GM10847 (cell line): Measurements from ENCODE around the gene LRP5.

ENCODE experiments used
- POLR2A ChIP-seq: IDR thresholded peaks from 2 replicates; pipeline ENCODE4 v1.6.1; 2011; ENCODE audit not compliant: insufficient read length; ENCODE audit errors: extremely low read depth

Gene LRP5

GRCh38 chr11:68297812-68298658 is 14.4 kb upstream of the LRP5 start:
- no peak for TF ChIP-seq POLR2A

DNA sequence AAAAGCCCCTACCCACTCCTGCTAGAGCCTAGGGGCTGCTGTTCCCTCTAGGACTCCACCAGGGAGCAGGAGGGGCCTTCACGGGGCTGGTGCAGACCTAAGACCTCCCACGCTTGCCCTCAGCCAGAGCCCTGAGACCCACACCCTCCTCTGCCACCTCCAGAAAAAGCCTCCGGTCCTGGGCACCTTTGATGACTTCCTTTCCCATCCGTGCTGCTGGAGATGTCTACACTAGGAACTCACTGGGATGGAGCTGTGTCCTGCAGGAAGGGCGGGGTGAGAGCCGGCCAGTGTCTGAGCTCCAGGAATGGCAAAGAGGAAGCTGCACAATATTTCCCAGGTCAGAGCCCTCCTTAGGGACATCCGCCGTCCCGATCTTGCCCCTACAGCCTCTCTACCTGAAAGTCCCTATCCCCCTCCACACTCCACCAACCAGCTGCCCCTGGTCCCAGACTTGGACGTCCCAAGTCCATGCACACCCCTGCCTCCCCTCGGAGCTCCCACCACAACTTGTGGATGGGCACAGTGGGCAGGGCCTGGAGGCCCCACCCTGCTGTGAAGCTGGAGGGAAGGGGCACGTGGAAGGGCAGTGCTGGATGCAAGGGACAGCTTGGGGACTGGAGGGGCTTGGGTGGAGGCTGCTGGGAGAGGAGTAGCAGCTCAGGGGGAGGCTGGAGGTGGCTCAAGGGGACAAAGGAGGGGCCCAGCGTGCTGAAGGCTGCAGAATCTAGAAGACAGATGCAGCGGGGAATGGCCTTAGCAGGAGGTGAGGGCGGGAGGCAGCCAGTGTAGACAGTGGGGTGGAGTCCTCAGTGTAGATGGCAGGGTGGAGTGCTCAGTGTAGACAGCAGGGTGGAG is 13.5 kb upstream of the LRP5 start:
- TF ChIP-seq POLR2A = no peak

GRCh38 chr11:68300076-68300830 is 12.1 kb upstream of the LRP5 start:
- TF ChIP-seq POLR2A = no peak

DNA sequence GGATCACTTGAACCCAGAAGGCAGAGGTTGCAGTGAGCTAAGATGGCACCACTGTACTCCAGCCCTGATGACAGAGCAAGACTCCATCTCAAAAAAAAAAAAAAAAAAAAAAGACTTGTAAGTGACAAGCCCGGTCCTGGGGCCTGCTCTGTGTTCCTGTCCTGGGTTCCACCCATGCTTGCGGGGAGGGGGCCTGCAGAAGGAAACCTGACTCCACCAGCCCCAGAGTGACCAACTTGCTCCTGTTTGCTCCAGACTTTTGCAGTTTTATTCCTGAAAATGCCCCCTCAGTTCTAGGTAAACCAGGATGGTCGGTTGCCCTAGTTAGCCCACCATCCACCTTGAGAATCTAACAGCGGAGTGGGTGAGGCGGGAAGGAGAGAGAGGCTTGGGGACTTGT is 10.1 kb upstream of the LRP5 start:
- no peak for TF ChIP-seq POLR2A

DNA sequence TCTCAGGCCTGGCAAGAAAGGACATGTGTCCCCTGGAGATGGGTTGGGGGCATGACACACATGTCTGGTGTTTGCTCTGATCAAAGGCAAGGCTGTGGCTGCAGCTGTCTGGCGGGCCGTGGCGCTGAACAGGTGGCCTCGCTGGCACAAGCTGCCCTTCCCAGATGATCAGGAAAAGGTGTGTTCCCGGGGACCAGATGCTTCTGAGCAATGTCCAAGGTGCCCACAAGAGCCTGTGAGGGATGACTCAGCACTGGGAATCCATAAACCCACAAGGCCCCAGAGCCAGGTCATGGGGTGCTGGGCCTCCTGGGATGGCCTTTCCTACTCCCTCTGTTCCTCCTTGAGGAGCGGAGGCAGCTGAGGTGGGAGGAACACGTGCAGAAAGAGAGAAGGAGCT is 9.7 kb upstream of the LRP5 start:
- TF ChIP-seq POLR2A = no peak

DNA sequence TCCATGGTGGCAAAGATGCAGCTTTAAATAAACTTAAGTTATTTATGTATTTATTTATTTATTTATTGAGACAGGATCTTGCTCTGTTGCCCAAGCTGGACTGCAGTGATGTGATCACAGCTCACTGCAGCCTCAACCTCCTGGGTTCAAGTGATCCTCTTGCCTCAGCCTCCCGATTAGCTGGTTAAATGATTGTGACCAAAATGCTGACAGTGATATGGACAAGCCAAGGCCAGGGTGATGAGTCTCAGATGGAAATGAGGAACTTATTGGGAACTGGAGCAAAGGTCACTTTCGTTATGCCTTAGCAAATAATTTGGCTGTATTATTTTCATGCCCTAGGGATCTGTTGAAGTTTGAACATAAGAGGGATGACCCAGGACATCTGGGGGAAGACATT is 9.3 kb upstream of the LRP5 start:
- TF ChIP-seq POLR2A = no peak

GRCh38 chr11:68303982-68304780 is 8.2 kb upstream of the LRP5 start:
- TF ChIP-seq POLR2A = no peak

DNA sequence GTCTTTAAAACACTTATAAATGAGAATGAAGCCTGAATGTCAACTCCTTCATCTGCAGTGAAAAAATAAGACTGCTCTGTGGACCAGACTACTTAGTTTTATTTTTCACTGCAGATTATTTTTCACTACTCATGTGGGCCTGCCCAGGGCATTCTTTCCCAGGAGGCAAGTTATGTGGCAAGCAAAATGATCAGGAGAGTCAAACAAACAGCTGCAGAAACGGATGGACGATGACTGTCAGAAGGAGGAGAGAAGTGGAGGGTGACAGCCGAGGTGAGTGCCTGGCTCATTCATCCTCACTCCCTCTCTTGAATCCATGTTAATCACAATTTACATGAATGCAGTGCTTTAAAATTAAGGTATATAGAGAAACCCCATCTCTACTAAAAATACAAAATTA is 5.8 kb upstream of the LRP5 start:
- no peak for TF ChIP-seq POLR2A

- no peak for TF ChIP-seq POLR2A
These were observed 4.3 kb upstream of the LRP5 start for GRCh38 chr11:68308068-68308467.

DNA sequence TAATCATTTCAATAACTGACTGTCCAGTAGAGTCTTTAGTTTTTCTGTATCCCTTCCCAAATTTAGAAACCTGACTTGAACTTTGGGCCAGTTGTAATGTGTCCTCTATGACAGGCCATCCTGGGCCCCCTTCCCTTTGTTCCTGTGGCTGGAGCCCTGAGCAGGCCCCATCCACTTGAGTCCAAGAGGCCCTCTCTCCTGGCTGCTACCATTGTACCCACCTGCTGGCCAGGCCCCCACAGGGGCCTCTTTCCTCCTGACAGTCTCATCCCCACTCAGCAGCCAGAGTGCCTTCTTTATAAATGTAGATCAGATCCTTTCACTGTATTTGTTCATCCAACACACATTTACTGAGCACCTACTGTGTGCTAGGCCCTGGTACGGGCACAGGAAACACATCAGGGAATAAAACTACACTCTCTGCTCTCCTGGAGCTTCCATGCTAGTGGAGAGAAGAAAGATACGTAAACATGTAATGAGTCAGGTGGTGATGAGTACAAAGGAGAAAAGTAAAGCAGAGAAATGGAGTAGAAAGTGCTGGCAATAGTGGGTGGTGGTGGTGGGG is 2.7 kb upstream of the LRP5 start:
- no peak for TF ChIP-seq POLR2A

DNA sequence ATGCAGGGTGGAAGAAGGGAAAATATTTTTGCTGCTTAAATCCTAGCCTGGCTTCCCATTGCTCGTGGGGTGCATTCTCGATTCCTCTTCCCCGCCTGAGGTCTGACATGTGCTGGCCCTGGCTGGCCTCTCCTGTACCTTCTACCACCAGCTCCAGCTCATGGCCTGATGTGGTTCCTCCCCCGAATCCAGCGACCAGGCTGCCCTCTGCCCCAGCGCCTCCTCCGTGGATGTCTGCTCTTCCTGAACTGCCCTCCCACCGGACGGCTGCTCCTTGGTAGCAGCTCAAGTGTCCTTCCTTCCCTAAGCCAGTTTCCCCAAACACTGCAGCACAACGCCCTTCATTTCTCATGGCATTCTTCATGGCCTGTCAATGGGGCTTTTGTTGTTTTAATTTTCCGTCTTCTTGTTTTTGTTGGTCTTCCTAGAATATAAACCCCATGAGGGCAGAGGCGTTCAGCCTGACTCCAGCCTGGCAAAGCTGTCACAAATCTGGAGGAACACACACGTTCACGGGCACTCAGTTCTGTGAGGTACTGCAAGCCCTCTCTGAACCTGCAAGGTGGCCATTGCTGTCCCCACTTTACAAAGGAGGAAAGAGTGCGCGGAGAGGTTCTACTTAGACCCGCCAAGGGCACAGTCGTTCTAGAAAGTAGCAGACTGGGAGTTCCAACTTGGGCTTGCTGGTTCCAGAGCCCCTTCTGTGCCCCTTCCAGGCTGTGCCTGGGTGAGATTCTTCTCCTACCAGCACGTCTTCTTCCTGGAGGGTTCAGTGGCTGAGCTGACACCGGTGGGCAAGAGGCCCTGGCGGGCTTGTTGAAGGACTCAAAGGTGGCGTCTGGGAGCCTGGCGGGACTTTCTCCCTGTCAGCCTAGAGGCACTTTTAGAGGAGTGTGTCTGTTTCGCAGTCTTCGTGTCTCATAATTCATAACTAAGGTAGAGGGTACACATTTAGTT is 953 bp upstream of the LRP5 start:
- no peak for TF ChIP-seq POLR2A

DNA sequence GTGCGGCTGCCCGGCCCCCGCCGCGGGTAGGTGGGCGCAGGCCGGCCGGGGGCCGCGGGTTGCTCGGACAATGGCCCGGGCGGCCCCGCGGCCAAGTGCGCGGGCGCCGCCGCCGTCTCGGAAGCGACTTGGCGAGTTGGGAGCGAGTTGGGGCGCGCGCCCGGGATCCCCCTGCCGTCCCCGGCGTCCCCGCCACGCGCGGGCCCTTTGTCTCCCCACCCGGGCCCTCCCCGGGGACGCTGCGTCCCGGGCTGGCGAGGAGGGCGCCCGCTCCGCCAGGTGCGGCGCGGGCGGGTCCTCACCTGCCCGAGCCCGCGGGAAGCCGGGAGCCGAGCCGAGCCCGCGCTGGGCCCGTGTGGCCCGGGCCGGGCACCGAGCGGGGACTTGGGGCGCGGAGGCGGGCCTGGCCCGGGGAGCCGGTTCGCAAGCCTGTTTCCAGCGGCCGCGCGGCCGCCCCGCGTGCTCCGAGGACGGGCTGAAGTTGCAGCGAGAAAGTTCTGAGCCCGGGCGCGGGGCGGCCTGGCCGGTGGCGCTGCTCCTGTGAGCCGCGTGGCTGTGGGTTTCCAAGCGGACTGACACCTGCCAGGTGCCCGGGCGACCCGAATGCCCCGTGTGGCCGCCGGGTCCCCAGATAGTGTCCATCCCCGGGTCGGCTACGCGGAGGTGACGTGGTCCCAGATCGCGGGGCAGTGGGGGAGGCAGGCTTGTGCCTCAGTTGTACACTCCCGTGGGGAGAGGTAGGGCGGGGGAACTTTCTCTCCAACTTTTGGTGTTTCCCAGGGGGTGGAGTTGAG is 586 bp downstream of the LRP5 start:
- TF ChIP-seq POLR2A = no peak

- TF ChIP-seq POLR2A = no peak
These were observed 1.3 kb downstream of the LRP5 start for GRCh38 chr11:68313574-68314202.
